ENCODE measurements around the gene ALDH1L1.

The ALDH1L1 gene

DNA sequence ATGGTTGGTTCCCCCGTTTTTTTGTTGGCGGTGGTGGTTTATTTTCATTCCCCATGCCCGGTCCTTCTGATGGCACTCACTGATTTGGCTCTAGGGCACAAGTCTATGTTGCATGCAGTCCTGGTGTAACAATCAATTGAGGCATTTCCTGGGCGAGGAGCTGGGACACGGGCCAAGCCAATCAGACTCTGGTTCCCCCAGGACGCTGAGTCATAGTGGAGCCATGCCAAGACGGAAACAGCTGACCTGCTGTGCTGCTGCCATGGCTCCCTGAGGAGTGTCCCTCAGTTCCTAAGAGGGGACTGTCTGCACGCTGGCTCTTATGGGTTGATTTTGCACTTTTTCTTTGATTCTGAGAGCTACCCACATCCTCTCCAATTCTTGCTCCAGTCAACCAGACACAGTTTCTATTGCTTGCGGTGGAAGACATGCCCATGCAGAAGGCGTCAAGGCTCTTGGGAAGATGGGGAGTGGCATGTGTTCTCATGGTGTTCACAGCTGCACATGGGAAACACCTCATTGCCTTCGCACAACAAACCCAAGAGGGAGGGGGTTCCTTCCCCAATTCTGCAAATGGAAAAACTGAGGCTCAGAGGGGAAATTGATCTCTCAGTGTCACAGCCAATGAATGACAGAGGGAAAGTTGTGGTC, 28.3 kb upstream of the ALDH1L1 start (continued):
- TF ChIP-seq, protein P1, sequence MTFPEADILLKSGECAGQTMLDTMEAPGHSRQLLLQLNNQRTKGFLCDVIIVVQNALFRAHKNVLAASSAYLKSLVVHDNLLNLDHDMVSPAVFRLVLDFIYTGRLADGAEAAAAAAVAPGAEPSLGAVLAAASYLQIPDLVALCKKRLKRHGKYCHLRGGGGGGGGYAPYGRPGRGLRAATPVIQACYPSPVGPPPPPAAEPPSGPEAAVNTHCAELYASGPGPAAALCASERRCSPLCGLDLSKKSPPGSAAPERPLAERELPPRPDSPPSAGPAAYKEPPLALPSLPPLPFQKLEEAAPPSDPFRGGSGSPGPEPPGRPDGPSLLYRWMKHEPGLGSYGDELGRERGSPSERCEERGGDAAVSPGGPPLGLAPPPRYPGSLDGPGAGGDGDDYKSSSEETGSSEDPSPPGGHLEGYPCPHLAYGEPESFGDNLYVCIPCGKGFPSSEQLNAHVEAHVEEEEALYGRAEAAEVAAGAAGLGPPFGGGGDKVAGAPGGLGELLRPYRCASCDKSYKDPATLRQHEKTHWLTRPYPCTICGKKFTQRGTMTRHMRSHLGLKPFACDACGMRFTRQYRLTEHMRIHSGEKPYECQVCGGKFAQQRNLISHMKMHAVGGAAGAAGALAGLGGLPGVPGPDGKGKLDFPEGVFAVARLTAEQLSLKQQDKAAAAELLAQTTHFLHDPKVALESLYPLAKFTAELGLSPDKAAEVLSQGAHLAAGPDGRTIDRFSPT (tag by site-specific recombination; IDR thresholded peaks at IDR 0.05): no peak
- TF ChIP-seq ZNF10 (tag by site-specific recombination; IDR thresholded peaks at IDR 0.05): no peak
- TF ChIP-seq ZIC2 (tag by site-specific recombination; IDR thresholded peaks at IDR 0.05): peak; percentile 86
- TF ChIP-seq ZNF202 (tag by site-specific recombination; IDR thresholded peaks at IDR 0.05; ENCODE audit: borderline replicate concordance): no peak
- peak; percentile 64 for TF ChIP-seq SCRT2 (tag by site-specific recombination; IDR thresholded peaks at IDR 0.05)
- peak; percentile 99 for TF ChIP-seq ZNF660 (tag by site-specific recombination; IDR thresholded peaks at IDR 0.05)
- TF ChIP-seq ZNF211 (tag by site-specific recombination; IDR thresholded peaks at IDR 0.05; ENCODE audit: low read depth): no peak
- peak; percentile 24; the same call in 1 of the 2 replicates for TF ChIP-seq ZNF341 (tag by site-specific recombination; IDR thresholded peaks at IDR 0.05; ENCODE audit: low read depth)
- TF ChIP-seq, protein P2, sequence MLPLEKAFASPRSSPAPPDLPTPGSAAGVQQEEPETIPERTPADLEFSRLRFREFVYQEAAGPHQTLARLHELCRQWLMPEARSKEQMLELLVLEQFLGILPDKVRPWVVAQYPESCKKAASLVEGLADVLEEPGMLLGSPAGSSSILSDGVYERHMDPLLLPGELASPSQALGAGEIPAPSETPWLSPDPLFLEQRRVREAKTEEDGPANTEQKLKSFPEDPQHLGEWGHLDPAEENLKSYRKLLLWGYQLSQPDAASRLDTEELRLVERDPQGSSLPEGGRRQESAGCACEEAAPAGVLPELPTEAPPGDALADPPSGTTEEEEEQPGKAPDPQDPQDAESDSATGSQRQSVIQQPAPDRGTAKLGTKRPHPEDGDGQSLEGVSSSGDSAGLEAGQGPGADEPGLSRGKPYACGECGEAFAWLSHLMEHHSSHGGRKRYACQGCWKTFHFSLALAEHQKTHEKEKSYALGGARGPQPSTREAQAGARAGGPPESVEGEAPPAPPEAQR (tag by site-specific recombination; IDR thresholded peaks at IDR 0.05): no peak
- TF ChIP-seq ZNF548 (tag by site-specific recombination; IDR thresholded peaks at IDR 0.05): no peak
- TF ChIP-seq ZNF629 (tag by site-specific recombination; IDR thresholded peaks at IDR 0.05): peak; percentile 46
- peak; percentile 67 for TF ChIP-seq ZBTB8A (tag by site-specific recombination; IDR thresholded peaks at IDR 0.05)
- peak; percentile 44; the same call in 1 of the 2 replicates for TF ChIP-seq SP7 (tag by site-specific recombination; IDR thresholded peaks at IDR 0.05)
- peak; percentile 65 for TF ChIP-seq GLIS1 (tag by site-specific recombination; IDR thresholded peaks at IDR 0.05)
- no peak for TF ChIP-seq KLF9 (tag by site-specific recombination; IDR thresholded peaks at IDR 0.05; ENCODE audit: low read depth)
- TF ChIP-seq ZNF214 (tag by site-specific recombination; IDR thresholded peaks at IDR 0.05; ENCODE audit: borderline replicate concordance): no peak
- TF ChIP-seq, protein P3, sequence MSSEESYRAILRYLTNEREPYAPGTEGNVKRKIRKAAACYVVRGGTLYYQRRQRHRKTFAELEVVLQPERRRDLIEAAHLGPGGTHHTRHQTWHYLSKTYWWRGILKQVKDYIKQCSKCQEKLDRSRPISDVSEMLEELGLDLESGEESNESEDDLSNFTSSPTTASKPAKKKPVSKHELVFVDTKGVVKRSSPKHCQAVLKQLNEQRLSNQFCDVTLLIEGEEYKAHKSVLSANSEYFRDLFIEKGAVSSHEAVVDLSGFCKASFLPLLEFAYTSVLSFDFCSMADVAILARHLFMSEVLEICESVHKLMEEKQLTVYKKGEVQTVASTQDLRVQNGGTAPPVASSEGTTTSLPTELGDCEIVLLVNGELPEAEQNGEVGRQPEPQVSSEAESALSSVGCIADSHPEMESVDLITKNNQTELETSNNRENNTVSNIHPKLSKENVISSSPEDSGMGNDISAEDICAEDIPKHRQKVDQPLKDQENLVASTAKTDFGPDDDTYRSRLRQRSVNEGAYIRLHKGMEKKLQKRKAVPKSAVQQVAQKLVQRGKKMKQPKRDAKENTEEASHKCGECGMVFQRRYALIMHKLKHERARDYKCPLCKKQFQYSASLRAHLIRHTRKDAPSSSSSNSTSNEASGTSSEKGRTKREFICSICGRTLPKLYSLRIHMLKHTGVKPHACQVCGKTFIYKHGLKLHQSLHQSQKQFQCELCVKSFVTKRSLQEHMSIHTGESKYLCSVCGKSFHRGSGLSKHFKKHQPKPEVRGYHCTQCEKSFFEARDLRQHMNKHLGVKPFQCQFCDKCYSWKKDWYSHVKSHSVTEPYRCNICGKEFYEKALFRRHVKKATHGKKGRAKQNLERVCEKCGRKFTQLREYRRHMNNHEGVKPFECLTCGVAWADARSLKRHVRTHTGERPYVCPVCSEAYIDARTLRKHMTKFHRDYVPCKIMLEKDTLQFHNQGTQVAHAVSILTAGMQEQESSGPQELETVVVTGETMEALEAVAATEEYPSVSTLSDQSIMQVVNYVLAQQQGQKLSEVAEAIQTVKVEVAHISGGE (tag by site-specific recombination; conservative IDR thresholded peaks at IDR 0.05; ENCODE audit: low read depth): peak; percentile 91
- TF ChIP-seq ZNF707 (tag by site-specific recombination; IDR thresholded peaks at IDR 0.05): no peak
- TF ChIP-seq ZNF560 (tag by site-specific recombination; IDR thresholded peaks at IDR 0.05; ENCODE audit: borderline replicate concordance): no peak
- TF ChIP-seq, protein P4, sequence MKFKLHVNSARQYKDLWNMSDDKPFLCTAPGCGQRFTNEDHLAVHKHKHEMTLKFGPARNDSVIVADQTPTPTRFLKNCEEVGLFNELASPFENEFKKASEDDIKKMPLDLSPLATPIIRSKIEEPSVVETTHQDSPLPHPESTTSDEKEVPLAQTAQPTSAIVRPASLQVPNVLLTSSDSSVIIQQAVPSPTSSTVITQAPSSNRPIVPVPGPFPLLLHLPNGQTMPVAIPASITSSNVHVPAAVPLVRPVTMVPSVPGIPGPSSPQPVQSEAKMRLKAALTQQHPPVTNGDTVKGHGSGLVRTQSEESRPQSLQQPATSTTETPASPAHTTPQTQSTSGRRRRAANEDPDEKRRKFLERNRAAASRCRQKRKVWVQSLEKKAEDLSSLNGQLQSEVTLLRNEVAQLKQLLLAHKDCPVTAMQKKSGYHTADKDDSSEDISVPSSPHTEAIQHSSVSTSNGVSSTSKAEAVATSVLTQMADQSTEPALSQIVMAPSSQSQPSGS (tag by site-specific recombination; IDR thresholded peaks at IDR 0.05; ENCODE audit: low read depth): no peak
- TF ChIP-seq ZBTB17 (tag by site-specific recombination; IDR thresholded peaks at IDR 0.05): peak; percentile 75
- TF ChIP-seq ZNF510 (tag by site-specific recombination; IDR thresholded peaks at IDR 0.05; ENCODE audit: insufficient replicate concordance): no peak
- no peak for TF ChIP-seq ZNF354C (tag by site-specific recombination; IDR thresholded peaks at IDR 0.05; ENCODE audit: borderline replicate concordance, low read depth)
- TF ChIP-seq, protein P5, sequence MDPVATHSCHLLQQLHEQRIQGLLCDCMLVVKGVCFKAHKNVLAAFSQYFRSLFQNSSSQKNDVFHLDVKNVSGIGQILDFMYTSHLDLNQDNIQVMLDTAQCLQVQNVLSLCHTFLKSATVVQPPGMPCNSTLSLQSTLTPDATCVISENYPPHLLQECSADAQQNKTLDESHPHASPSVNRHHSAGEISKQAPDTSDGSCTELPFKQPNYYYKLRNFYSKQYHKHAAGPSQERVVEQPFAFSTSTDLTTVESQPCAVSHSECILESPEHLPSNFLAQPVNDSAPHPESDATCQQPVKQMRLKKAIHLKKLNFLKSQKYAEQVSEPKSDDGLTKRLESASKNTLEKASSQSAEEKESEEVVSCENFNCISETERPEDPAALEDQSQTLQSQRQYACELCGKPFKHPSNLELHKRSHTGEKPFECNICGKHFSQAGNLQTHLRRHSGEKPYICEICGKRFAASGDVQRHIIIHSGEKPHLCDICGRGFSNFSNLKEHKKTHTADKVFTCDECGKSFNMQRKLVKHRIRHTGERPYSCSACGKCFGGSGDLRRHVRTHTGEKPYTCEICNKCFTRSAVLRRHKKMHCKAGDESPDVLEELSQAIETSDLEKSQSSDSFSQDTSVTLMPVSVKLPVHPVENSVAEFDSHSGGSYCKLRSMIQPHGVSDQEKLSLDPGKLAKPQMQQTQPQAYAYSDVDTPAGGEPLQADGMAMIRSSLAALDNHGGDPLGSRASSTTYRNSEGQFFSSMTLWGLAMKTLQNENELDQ (tag by site-specific recombination; IDR thresholded peaks at IDR 0.05; ENCODE audit: low read depth): no peak
- TF ChIP-seq, protein P6, sequence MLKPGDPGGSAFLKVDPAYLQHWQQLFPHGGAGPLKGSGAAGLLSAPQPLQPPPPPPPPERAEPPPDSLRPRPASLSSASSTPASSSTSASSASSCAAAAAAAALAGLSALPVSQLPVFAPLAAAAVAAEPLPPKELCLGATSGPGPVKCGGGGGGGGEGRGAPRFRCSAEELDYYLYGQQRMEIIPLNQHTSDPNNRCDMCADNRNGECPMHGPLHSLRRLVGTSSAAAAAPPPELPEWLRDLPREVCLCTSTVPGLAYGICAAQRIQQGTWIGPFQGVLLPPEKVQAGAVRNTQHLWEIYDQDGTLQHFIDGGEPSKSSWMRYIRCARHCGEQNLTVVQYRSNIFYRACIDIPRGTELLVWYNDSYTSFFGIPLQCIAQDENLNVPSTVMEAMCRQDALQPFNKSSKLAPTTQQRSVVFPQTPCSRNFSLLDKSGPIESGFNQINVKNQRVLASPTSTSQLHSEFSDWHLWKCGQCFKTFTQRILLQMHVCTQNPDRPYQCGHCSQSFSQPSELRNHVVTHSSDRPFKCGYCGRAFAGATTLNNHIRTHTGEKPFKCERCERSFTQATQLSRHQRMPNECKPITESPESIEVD (tag by site-specific recombination; IDR thresholded peaks at IDR 0.05): no peak
- 0 out of 2 replicates have a peak, but pooled peaks have one; percentile 21 for TF ChIP-seq YY2 (tag by site-specific recombination; IDR thresholded peaks at IDR 0.05)
- TF ChIP-seq ZNF169 (tag by site-specific recombination; IDR thresholded peaks at IDR 0.05): no peak
